ENCODE measurements around the gene INPP5D.

INPP5D gene

DNA sequence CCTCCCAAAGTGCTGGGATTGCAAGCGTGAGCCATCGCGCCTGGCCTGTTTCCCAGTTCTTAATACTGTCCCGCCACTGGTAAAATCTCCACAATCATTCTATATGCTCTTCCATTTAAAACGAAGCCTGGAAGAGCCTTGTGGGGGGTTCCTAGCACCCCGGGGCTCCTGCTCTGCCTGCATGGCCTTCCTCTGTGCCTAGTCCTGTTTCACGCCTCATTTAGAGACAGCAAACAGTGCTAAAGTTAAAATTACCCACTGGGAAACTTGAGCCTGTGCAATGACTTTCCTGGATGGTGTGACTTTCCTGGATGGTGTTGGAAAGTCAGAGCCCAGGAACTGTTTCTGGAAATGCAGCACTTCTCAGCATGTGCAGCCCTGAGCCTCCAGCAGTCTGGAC is 55.0 kb downstream of the INPP5D start:
- Histone ChIP-seq H3K36me3 (ENCODE audit: control insufficient read depth, insufficient read depth, low read length) (peaks cover 25% of the 10 kb centered on the region), H3K27me3 (replicated peaks; ENCODE audit: control insufficient read depth, insufficient read depth, low read length) (no peaks in the 10 kb centered on the region), H3K4me3 (replicated peaks; ENCODE audit: low read depth, low read length) (no peak overlapping the region)
- DNase-seq (ENCODE audit: extremely low read depth, insufficient read length), result no peak
- TF ChIP-seq, protein P1, sequence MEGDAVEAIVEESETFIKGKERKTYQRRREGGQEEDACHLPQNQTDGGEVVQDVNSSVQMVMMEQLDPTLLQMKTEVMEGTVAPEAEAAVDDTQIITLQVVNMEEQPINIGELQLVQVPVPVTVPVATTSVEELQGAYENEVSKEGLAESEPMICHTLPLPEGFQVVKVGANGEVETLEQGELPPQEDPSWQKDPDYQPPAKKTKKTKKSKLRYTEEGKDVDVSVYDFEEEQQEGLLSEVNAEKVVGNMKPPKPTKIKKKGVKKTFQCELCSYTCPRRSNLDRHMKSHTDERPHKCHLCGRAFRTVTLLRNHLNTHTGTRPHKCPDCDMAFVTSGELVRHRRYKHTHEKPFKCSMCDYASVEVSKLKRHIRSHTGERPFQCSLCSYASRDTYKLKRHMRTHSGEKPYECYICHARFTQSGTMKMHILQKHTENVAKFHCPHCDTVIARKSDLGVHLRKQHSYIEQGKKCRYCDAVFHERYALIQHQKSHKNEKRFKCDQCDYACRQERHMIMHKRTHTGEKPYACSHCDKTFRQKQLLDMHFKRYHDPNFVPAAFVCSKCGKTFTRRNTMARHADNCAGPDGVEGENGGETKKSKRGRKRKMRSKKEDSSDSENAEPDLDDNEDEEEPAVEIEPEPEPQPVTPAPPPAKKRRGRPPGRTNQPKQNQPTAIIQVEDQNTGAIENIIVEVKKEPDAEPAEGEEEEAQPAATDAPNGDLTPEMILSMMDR (IDR thresholded peaks at IDR 0.05; ENCODE audit: insufficient read depth, low read length, poor library complexity, severe bottlenecking), result no peak

DNA sequence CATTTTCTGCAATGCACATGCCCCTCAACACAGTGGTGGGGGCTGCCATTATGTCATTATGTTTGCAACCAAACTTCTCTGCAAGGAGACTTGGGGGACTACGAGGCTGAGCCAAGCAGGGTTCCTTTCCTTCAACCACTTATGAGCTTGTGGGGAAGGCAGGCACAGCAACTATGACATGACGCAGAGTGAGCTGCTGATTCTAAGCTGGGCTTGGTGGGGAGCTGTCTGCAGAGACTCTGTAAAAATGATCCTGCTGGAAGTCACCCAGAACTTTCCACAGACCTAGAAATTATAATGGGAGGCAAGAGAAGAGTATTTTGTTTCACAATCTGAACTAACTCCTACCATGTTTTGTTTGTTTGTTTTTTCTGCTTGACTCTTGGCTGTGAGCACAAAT is 55.6 kb downstream of the INPP5D start:
- TF ChIP-seq, protein P1 (IDR thresholded peaks at IDR 0.05; ENCODE audit: insufficient read depth, low read length, poor library complexity, severe bottlenecking), result no peak
- no peak overlapping the region for H3K4me3 ChIP-seq (replicated peaks; ENCODE audit: low read depth, low read length)
- H3K27me3 ChIP-seq (replicated peaks; ENCODE audit: control insufficient read depth, insufficient read depth, low read length), result no peaks in the 10 kb centered on the region
- DNase-seq (ENCODE audit: extremely low read depth, insufficient read length), result no peak
- peaks cover 27% of the 10 kb centered on the region for H3K36me3 ChIP-seq (ENCODE audit: control insufficient read depth, insufficient read depth, low read length)

GRCh38 chr2:233116946-233117345 is 56.8 kb downstream of the INPP5D start:
- H3K27me3 ChIP-seq (replicated peaks; ENCODE audit: control insufficient read depth, insufficient read depth, low read length), result no peaks in the 10 kb centered on the region
- TF ChIP-seq, protein P1 (IDR thresholded peaks at IDR 0.05; ENCODE audit: insufficient read depth, low read length, poor library complexity, severe bottlenecking), result no peak
- peaks cover 28% of the 10 kb centered on the region for H3K36me3 ChIP-seq (ENCODE audit: control insufficient read depth, insufficient read depth, low read length)
- DNase-seq (ENCODE audit: extremely low read depth, insufficient read length), result no peak
- H3K4me3 ChIP-seq (replicated peaks; ENCODE audit: low read depth, low read length), result no peak overlapping the region

DNA sequence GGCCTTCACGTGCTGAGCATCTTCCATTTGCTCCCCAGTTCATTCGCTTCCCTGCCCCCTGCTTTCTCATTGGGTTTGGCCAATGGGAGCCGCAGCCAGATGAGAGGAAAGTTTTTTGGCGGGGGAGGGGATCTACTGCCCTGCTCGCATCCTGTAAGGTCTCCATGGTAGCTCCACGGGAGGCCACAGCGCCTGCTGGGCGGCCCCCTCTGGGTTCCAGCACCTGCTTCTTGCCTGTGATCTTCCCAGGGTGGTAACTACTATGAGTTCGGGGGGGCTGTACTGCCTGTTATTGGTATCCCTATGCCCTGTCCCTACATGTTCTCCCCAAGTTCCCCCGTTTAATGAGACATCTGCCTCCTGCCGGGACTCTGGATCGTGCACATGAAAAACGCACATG is 57.2 kb downstream of the INPP5D start:
- Histone ChIP-seq H3K36me3 (ENCODE audit: control insufficient read depth, insufficient read depth, low read length) (peaks cover 32% of the 10 kb centered on the region), H3K4me3 (replicated peaks; ENCODE audit: low read depth, low read length) (no peak overlapping the region), H3K27me3 (replicated peaks; ENCODE audit: control insufficient read depth, insufficient read depth, low read length) (no peaks in the 10 kb centered on the region)
- TF ChIP-seq, protein P1 (IDR thresholded peaks at IDR 0.05; ENCODE audit: insufficient read depth, low read length, poor library complexity, severe bottlenecking), result no peak
- DNase-seq (ENCODE audit: extremely low read depth, insufficient read length), result no peak

- TF ChIP-seq, protein P1 (IDR thresholded peaks at IDR 0.05; ENCODE audit: insufficient read depth, low read length, poor library complexity, severe bottlenecking), result no peak
- H3K27me3 ChIP-seq (replicated peaks; ENCODE audit: control insufficient read depth, insufficient read depth, low read length), result no peaks in the 10 kb centered on the region
- H3K4me3 ChIP-seq (replicated peaks; ENCODE audit: low read depth, low read length), result no peak overlapping the region
- no peak for DNase-seq (ENCODE audit: extremely low read depth, insufficient read length)
- peaks cover 33% of the 10 kb centered on the region for H3K36me3 ChIP-seq (ENCODE audit: control insufficient read depth, insufficient read depth, low read length)
Measured at GRCh38 chr2:233117811-233118647, 57.9 kb downstream of the INPP5D start.
